DOHH2 (cell line): Measurements from ENCODE around the gene IFITM1.

Source experiments
- H3F3A ChIP-seq: fragments of 200-600 bp; sonication (generic), shearing (Covaris generic); 2 replicates; pipeline ENCODE4 v1.6.0; 2016; ENCODE audit warnings: antibody characterized with exemption, mild to moderate bottlenecking; ENCODE audit not compliant: control insufficient read depth, insufficient read depth
- H3K27ac ChIP-seq: fragments of 200-600 bp; sonication (generic); 2 replicates; pipeline ENCODE4 v1.5.1; 2014; ENCODE audit warnings: low read depth, mild to moderate bottlenecking, low read length, moderate library complexity
- H3K27me3 ChIP-seq: fragments of 200-600 bp; sonication (generic); 2 replicates; pipeline ENCODE4 v1.6.1; 2014; ENCODE audit warnings: mild to moderate bottlenecking, low read length, mixed read lengths; ENCODE audit not compliant: control insufficient read depth
- H3K36me3 ChIP-seq: fragments of 200-600 bp; sonication (generic); 2 replicates; pipeline ENCODE4 v1.6.1; 2014; ENCODE audit warnings: mild to moderate bottlenecking, low read length, moderate library complexity, mixed read lengths; ENCODE audit not compliant: control insufficient read depth
- H3K4me1 ChIP-seq: fragments of 200-600 bp; sonication (generic); 2 replicates; pipeline ENCODE4 v1.6.1; 2014; ENCODE audit warnings: mild to moderate bottlenecking, low read length, mixed read lengths; ENCODE audit not compliant: control insufficient read depth
- H3K4me2 ChIP-seq: fragments of 200-600 bp; sonication (generic); 2 replicates; pipeline ENCODE4 v1.6.0; 2014; ENCODE audit warnings: mild to moderate bottlenecking, low read length, moderate library complexity
- H3K4me3 ChIP-seq: fragments of 200-600 bp; sonication (generic); 2 replicates; pipeline ENCODE4 v1.5.1; 2014; ENCODE audit warnings: mild to moderate bottlenecking, low read length, mixed read lengths
- H3K79me2 ChIP-seq: fragments of 200-600 bp; sonication (generic); 2 replicates; pipeline ENCODE4 v1.6.1; 2014; ENCODE audit warnings: mild to moderate bottlenecking, low read length, mixed read lengths; ENCODE audit not compliant: control insufficient read depth
- H3K9me2 ChIP-seq: fragments of 200-600 bp; sonication (generic); replicated peaks from 2 replicates; pipeline ENCODE4 v1.6.1; 2014; ENCODE audit warnings: mild to moderate bottlenecking, low read length, mixed read lengths; ENCODE audit not compliant: control insufficient read depth
- H3K9me3 ChIP-seq: fragments of 200-600 bp; sonication (generic); 2 replicates; pipeline ENCODE4 v1.6.1; 2014; ENCODE audit warnings: antibody characterized with exemption, low read length, mixed read lengths; ENCODE audit not compliant: control insufficient read depth, insufficient read depth
- H4K20me1 ChIP-seq: fragments of 200-600 bp; sonication (generic); 2 replicates; pipeline ENCODE4 v1.6.0; 2014; ENCODE audit warnings: low read depth, mild to moderate bottlenecking, antibody characterized with exemption, low read length, moderate library complexity; ENCODE audit not compliant: control insufficient read depth, insufficient read depth
- CTCF ChIP-seq: fragments of 200-600 bp; sonication (generic); IDR thresholded peaks from one replicate; pipeline ENCODE4 v1.5.1; 2014; ENCODE audit warnings: antibody characterized with exemption, mild to moderate bottlenecking, low read depth, low read length; ENCODE audit not compliant: poor library complexity, severe bottlenecking
- EZH2phosphoT487 ChIP-seq: fragments of 200-600 bp; sonication (generic); IDR thresholded peaks from 2 replicates; pipeline ENCODE4 v1.6.1; 2017; ENCODE audit warnings: borderline replicate concordance, mild to moderate bottlenecking, antibody characterized with exemption, low read length, moderate library complexity, mixed read lengths

Gene IFITM1

GRCh38 chr11:336659-337198, 22.9 kb downstream of the IFITM1 start:
- H3K27ac ChIP-seq, result no peak overlapping the region
- no peaks in the 10 kb centered on the region for H3K27me3 ChIP-seq
- H4K20me1 ChIP-seq, result no peaks in the 10 kb centered on the region
- no peak overlapping the region for H3K4me2 ChIP-seq
- H3K4me1 ChIP-seq, result peaks cover 41% of the 10 kb centered on the region
- H3F3A ChIP-seq, result no peaks in the 10 kb centered on the region
- no peaks in the 10 kb centered on the region for H3K9me2 ChIP-seq
- H3K79me2 ChIP-seq, result no peaks in the 10 kb centered on the region
- TF ChIP-seq CTCF (no peak), EZH2phosphoT487 (no peak)
- H3K9me3 ChIP-seq, result no peaks in the 10 kb centered on the region
- no peak overlapping the region for H3K4me3 ChIP-seq
- no peaks in the 10 kb centered on the region for H3K36me3 ChIP-seq

DNA sequence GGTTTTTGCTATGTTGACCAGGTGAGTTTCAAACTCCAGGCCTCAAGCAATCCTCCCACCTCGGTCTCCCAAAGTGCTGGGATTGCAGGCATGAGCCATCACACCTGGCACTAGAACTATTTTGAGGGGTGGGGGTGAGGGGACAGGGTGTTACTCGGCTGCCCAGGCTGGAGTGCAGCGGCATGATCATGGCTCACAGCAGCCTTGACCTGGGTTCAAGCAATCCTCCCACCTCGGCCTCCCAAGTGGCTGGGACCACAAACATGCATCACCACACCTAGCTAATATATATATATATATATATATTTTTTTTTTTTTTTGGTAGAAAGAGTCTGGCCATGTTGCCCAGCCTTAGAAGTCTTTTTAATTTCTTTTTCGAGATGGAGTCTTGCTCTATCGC, 23.9 kb downstream of the IFITM1 start:
- no peaks in the 10 kb centered on the region for H3K9me3 ChIP-seq
- H3K27ac ChIP-seq, result no peak overlapping the region
- peaks cover 42% of the 10 kb centered on the region for H3K4me1 ChIP-seq
- H3K9me2 ChIP-seq, result no peaks in the 10 kb centered on the region
- H3K36me3 ChIP-seq, result no peaks in the 10 kb centered on the region
- H4K20me1 ChIP-seq, result no peaks in the 10 kb centered on the region
- H3K4me2 ChIP-seq, result no peak overlapping the region
- TF ChIP-seq EZH2phosphoT487 (no peak), CTCF (no peak)
- H3K27me3 ChIP-seq, result no peaks in the 10 kb centered on the region
- H3K79me2 ChIP-seq, result no peaks in the 10 kb centered on the region
- H3F3A ChIP-seq, result peaks cover 7% of the 10 kb centered on the region
- H3K4me3 ChIP-seq, result no peak overlapping the region

DNA sequence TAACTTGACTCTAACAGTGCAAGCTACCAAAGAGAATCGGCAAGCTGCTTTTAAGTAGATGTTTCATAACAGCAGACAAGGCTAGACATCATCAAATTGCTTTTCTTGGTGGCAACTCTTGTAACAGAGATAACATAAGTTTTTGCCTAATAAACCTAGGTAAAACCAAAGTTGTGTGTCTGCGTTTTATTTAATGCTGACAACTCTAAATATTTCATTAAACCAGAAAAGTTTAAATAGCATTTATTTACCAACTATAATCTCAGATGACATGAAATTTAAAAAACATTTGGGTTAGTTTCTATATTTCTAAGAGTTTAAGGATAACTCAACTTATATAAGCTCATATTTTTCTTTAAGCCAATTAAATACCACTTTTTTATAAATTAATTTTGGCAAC, 26.1 kb downstream of the IFITM1 start:
- Histone ChIP-seq H3K36me3 (no peaks in the 10 kb centered on the region), H3F3A (peaks cover 7% of the 10 kb centered on the region), H3K9me2 (no peaks in the 10 kb centered on the region), H3K27ac (0 out of 2 replicates have a peak overlapping the region, but pooled peaks have one; percentile 8), H3K4me1 (peaks cover 38% of the 10 kb centered on the region), H3K4me3 (no peak overlapping the region), H3K4me2 (no peak overlapping the region), H3K27me3 (no peaks in the 10 kb centered on the region), H3K9me3 (no peaks in the 10 kb centered on the region), H3K79me2 (no peaks in the 10 kb centered on the region), H4K20me1 (no peaks in the 10 kb centered on the region)
- TF ChIP-seq EZH2phosphoT487 (no peak), CTCF (no peak)
